Upper lobe of left lung (tissue), 6 donors: ENCODE results near the gene ARHGEF26. TPM values are rescaled to one million over a fixed set of nuclear protein-coding genes. Genes with fewer than 3 reads are reported as not detected.

Experiments
- ATAC-seq, 2 donors: fragments of 200-7000 bp; cut with Tn5 transposase; one replicate each; pipeline ENCODE4 v1.9.1; 2022; ENCODE audit warnings: mild to moderate bottlenecking in 2 of 2, moderate library complexity in 2 of 2; ENCODE audit not compliant: low FRiP score in 2 of 2
- DNase-seq, 2 donors: peaks; one replicate each; pipeline ENCODE4 v3.0.0-alpha.2; 2019 to 2020
- H3K27ac ChIP-seq, 4 donors: fragments of 200-600 bp; sonication (generic); one replicate each; pipeline ENCODE4 v1.5.1; 2016 to 2019
- H3K27me3 ChIP-seq, 4 donors: fragments of 200-600 bp; sonication (generic); one replicate each; pipeline ENCODE4 v1.5.1; 2017 to 2019
- H3K36me3 ChIP-seq, 4 donors: fragments of 200-600 bp; sonication (generic); one replicate each; pipeline ENCODE4 v1.5.1; 2016 to 2019
- H3K4me1 ChIP-seq, 4 donors: fragments of 200-600 bp; sonication (generic); one replicate each; pipeline ENCODE4 v1.5.1; 2018 to 2019
- H3K4me3 ChIP-seq, 4 donors: fragments of 200-600 bp; sonication (generic); one replicate each; pipeline ENCODE4 v1.5.1; 2017 to 2019; ENCODE audit warnings: mild to moderate bottlenecking in 2 of 4, moderate library complexity in 1 of 4
- H3K9me3 ChIP-seq, 4 donors: fragments of 200-600 bp; sonication (generic); one replicate each; pipeline ENCODE4 v1.5.1; 2018 to 2019
- EP300 ChIP-seq, 4 donors: sonication (generic); formaldehyde crosslinking; IDR thresholded peaks; one replicate each; pipeline ENCODE4 v1.5.1; 2017; ENCODE audit warnings: antibody characterized with exemption in 4 of 4, control low read depth in 2 of 4
- POLR2A ChIP-seq, 4 donors: fragments of 450-650 bp; IDR thresholded peaks; one replicate each; pipeline ENCODE4 v1.5.1; 2016 to 2017; ENCODE audit warnings: antibody characterized with exemption in 4 of 4, mild to moderate bottlenecking in 2 of 4
- POLR2AphosphoS5 ChIP-seq, 2 donors: sonication (generic); formaldehyde crosslinking; IDR thresholded peaks; one replicate each; pipeline ENCODE4 v1.5.1; 2017; ENCODE audit warnings: antibody characterized with exemption in 2 of 2
- WGBS, 2 donors: methylation state at CpG; one replicate each; pipeline ENCODE4 v1.1.5; 2017 to 2018; 5-methylcytosine and 5-hydroxymethylcytosine counted together
- total RNA-seq, 6 donors: library from RNA; depleted of rRNA in 4 of 6; stranded (reverse); fragments of >200 nt in 4 of 6; gene quantifications; one replicate each; pipeline versions ENCODE4 v1.1.0 to v1.2.1, GENCODE V29; 2016 to 2021
- TF ChIP-seq, protein P1 (sequence below), 6 experiments: fragments of 450-650 bp in 4 of 6; fragments of 200-600 bp in 2 of 6; sonication (generic) in 2 of 6; IDR thresholded peaks; one replicate each; pipeline ENCODE4 v1.5.1; 2016 to 2019; ENCODE audit warnings: antibody characterized with exemption in 6 of 6
- donor health status: DM: no; HTN: no; CAD: no; lungs with moderate emphysema.
- donor health status: DM: no; HTN: yes; CAD: no; lungs with severe emphysema.

ARHGEF26 gene
- total RNA-seq, 6 donors from 2014 or later: 49.3 to 110 (median 90.9) TPM

DNA sequence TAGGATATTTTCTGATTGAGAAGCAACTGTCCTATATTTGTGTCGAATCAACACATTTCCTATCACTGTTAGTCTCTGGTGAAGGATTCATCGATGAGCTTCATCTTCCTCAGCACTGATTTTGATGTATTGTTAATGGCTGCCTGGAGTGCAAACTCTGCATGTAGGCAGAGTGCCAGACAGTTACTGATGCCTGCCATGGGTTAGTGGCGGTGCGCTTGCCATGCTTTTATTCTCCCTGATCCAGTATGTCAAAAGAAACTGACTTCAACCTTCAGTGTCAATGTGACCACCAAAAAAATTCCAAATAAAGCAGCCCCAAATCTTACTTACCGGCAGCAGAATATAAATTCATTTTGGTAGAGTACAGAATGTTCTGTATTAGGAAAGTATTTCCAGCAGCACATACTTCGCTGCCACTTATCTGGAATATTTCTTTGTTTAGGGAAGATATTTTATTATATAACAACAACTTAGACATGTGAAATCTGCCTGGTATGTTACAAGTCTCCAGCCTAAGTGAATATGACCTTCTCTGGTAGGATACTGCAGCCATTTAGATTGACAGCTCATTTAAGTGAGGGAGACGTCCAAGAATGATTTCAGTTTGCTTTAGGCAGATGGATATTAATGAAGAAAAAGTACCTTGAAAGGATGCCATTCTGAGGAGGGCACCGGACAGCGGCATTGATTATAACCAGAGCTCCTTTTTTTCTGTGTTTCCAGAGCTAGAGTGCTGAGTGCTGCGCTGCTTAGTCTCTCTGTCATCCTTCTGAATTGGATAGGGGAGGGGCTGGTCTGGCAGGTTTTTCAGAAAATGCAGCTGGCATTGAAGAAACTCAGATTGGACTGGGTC, 59.9 kb downstream of the ARHGEF26 start:
- peak in 1 of 2 donors; percentile 35 for DNase-seq

DNA sequence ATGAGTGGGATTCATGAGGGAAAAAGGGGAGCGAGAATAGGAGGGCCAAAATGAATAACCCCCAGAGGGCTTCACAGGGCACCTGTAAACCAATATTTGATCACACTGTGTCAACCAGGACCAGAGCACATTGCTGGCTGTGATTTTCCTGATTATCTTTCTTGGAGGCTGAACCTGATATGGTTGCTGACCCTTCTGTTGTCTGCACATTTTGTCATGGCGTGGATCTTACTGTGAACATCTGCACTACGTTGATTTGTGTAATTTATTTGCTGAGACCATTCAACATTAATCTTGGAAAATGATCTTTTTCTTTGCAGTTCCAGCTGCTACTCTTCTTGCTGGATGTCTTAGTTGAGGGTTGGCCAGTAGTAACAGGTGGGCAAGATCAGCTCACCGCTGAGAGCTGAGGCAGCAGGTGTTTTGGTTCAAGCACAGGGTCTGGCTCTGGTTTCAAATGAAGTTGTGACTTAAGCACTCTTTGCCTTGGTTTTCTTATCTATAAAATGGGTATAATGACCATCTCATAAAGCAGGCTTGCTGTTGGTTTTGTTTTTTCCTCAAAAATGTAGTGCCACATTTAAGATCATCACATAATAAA, 61.2 kb downstream of the ARHGEF26 start:
- DNase-seq (no peak), ATAC-seq (no peak)
- H3K9me3 ChIP-seq: no peaks in the 10 kb centered on the region
- no peaks in the 10 kb centered on the region for H3K27me3 ChIP-seq
- no peaks in the 10 kb centered on the region for H3K36me3 ChIP-seq
- peaks cover 0 to 9% (median 2%) of the 10 kb centered on the region in 4 donors for H3K4me1 ChIP-seq
- H3K27ac ChIP-seq: no peak overlapping the region
- no peak overlapping the region for H3K4me3 ChIP-seq
- TF ChIP-seq POLR2A (IDR thresholded peaks at IDR 0.05) (no peak), POLR2AphosphoS5 (IDR thresholded peaks at IDR 0.05) (no peak), EP300 (IDR thresholded peaks at IDR 0.05) (no peak)
- TF ChIP-seq, protein P1, sequence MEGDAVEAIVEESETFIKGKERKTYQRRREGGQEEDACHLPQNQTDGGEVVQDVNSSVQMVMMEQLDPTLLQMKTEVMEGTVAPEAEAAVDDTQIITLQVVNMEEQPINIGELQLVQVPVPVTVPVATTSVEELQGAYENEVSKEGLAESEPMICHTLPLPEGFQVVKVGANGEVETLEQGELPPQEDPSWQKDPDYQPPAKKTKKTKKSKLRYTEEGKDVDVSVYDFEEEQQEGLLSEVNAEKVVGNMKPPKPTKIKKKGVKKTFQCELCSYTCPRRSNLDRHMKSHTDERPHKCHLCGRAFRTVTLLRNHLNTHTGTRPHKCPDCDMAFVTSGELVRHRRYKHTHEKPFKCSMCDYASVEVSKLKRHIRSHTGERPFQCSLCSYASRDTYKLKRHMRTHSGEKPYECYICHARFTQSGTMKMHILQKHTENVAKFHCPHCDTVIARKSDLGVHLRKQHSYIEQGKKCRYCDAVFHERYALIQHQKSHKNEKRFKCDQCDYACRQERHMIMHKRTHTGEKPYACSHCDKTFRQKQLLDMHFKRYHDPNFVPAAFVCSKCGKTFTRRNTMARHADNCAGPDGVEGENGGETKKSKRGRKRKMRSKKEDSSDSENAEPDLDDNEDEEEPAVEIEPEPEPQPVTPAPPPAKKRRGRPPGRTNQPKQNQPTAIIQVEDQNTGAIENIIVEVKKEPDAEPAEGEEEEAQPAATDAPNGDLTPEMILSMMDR (IDR thresholded peaks at IDR 0.05): no peak
- WGBS, 2 donors: 88 to 91% methylated on average over 4 of the region's 4 CpGs

More for the DNA sequence above, 59.9 kb downstream of the ARHGEF26 start:
- WGBS, 2 donors: 66 to 69% methylated on average over 10 of the region's 10 CpGs
- no peaks in the 10 kb centered on the region for H3K36me3 ChIP-seq
- no peaks in the 10 kb centered on the region for H3K9me3 ChIP-seq
- TF ChIP-seq EP300 (IDR thresholded peaks at IDR 0.05) (peak in 3 of 4 donors; percentile 24 to 73 (median 72)), POLR2AphosphoS5 (IDR thresholded peaks at IDR 0.05) (no peak), POLR2A (IDR thresholded peaks at IDR 0.05) (no peak)
- TF ChIP-seq, protein P1 (IDR thresholded peaks at IDR 0.05): no peak
- peak; percentile 36 to 59 for ATAC-seq
- peak overlapping the region; percentile 3 to 39 (median 30) for H3K27ac ChIP-seq
- no peak overlapping the region for H3K4me3 ChIP-seq
- no peaks in the 10 kb centered on the region for H3K27me3 ChIP-seq
- H3K4me1 ChIP-seq: peaks cover 0 to 9% (median 2%) of the 10 kb centered on the region in 4 donors

DNA sequence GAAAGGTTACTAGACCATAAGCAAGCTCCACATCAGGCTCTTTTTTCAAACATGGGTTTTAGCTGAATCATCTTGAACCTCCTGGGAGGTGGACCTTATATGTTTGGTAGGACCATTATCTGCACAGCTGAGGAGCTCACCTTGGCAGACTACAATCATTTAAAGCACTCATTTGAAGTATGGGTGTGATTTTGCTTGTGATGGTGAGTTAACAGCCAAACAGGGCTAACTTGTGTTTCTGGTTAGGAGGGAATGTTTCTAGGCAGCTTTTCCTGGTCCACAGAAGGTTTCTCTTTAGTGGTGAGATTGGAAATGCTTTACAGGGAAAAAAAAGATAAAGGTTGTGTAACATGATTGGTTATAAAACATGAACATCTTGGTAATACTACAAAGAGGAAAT, 61.8 kb downstream of the ARHGEF26 start:
- H3K4me1 ChIP-seq: peaks cover 0 to 9% (median 2%) of the 10 kb centered on the region in 4 donors
- no peak overlapping the region for H3K27ac ChIP-seq
- TF ChIP-seq POLR2AphosphoS5 (IDR thresholded peaks at IDR 0.05) (no peak), EP300 (IDR thresholded peaks at IDR 0.05) (no peak), POLR2A (IDR thresholded peaks at IDR 0.05) (no peak)
- peaks cover 0 to 2% (median 0%) of the 10 kb centered on the region in 4 donors for H3K36me3 ChIP-seq
- H3K4me3 ChIP-seq: no peak overlapping the region
- H3K9me3 ChIP-seq: no peaks in the 10 kb centered on the region
- ATAC-seq: no peak
- DNase-seq: no peak
- no peaks in the 10 kb centered on the region for H3K27me3 ChIP-seq

DNA sequence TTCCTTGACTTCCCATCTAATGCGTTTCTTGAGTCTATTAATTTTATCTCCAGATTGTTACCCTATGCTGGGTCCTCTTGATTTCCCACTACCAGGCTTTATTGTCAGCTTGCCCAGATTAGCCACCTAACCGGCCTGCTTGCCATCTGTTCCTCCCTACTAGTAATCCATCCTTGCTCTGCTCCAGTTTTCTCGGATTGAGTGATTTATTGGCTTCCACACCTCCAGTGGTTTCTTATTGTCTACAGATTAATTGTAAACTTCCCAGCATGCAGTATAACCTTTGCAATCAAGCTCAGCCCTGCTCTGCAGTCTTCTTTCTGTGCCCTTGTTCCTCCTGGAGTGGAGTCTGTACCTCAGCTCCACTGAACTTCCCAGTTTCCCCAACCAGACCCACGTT, 63.4 kb downstream of the ARHGEF26 start:
- H3K36me3 ChIP-seq: peaks cover 0 to 14% (median 0%) of the 10 kb centered on the region in 4 donors
- H3K4me3 ChIP-seq: no peak overlapping the region
- DNase-seq (no peak), ATAC-seq (no peak)
- TF ChIP-seq, protein P1 (IDR thresholded peaks at IDR 0.05): no peak
- WGBS, 2 donors: 86 to 87% methylated on average over 4 of the region's 4 CpGs
- no peak overlapping the region for H3K27ac ChIP-seq
- no peaks in the 10 kb centered on the region for H3K9me3 ChIP-seq
- H3K27me3 ChIP-seq: no peaks in the 10 kb centered on the region
- H3K4me1 ChIP-seq: peaks cover 0 to 9% (median 2%) of the 10 kb centered on the region in 4 donors

DNA sequence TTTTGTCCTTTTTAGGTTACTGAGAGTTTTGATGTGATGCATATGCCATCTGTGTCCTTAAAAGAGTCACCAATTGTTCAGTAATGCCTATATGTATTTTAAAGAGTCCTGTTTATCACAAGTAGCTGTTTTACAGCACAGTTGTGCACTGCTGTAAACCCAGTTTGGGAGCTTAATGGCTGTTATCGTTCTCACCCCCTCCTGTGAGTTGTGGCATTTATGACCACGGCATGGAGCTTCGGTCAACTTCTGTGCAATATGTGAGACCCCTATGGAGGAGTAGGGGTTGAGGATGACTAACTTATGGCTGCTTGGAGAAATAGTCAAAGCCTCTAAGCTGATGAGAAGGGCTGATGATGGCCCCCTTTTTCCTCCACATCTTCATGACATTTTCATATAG, 67.2 kb downstream of the ARHGEF26 start:
- no peak for ATAC-seq
- H3K36me3 ChIP-seq: peaks cover 0 to 29% (median 1%) of the 10 kb centered on the region in 4 donors
- no peak for DNase-seq
- WGBS, 2 donors: 87 to 97% methylated on average over 3 of the region's 3 CpGs
- no peaks in the 10 kb centered on the region for H3K9me3 ChIP-seq
- H3K27ac ChIP-seq: no peak overlapping the region
- no peak overlapping the region for H3K4me3 ChIP-seq
- TF ChIP-seq EP300 (IDR thresholded peaks at IDR 0.05) (no peak), POLR2AphosphoS5 (IDR thresholded peaks at IDR 0.05) (no peak), POLR2A (IDR thresholded peaks at IDR 0.05) (no peak)
- TF ChIP-seq, protein P1 (IDR thresholded peaks at IDR 0.05): no peak
- H3K4me1 ChIP-seq: no peaks in the 10 kb centered on the region
- H3K27me3 ChIP-seq: no peaks in the 10 kb centered on the region
